Liver (tissue), 9 donors: ENCODE results near the gene ZYX. TPM values are rescaled to one million over a fixed set of nuclear protein-coding genes. Genes with fewer than 3 reads are reported as not detected.

Experiments used
- DNase-seq: peaks from one replicate; pipeline ENCODE4 v3.0.0-alpha.2; 2017; ENCODE audit warnings: low spot score
- H3K27ac ChIP-seq, 2 donors: one replicate each; pipeline ENCODE4 v1.7.0; 2013; ENCODE audit warnings: inconsistent platforms in 2 of 2, low read length in 2 of 2, control low read depth in 1 of 2, low read depth in 1 of 2, mild to moderate bottlenecking in 1 of 2
- H3K27me3 ChIP-seq, 4 donors: one replicate each; pipeline versions ENCODE4 v1.6.1 to v1.7.0; 2013; ENCODE audit warnings: low read length in 3 of 4, inconsistent platforms in 1 of 4, mild to moderate bottlenecking in 1 of 4, moderate library complexity in 1 of 4; ENCODE audit not compliant: control insufficient read depth in 4 of 4, insufficient read depth in 4 of 4
- H3K36me3 ChIP-seq, 4 donors: one replicate each; pipeline versions ENCODE4 v1.6.1 to v1.7.0; 2013; ENCODE audit warnings: low read length in 3 of 4, mild to moderate bottlenecking in 3 of 4, low read depth in 1 of 4, moderate library complexity in 1 of 4; ENCODE audit not compliant: control insufficient read depth in 4 of 4, insufficient read depth in 3 of 4
- H3K4me1 ChIP-seq, 4 donors: one replicate each; pipeline versions ENCODE4 v1.6.1 to v1.7.0; 2013; ENCODE audit warnings: low read length in 3 of 4, mild to moderate bottlenecking in 3 of 4, moderate library complexity in 1 of 4; ENCODE audit not compliant: control insufficient read depth in 4 of 4, insufficient read depth in 4 of 4
- H3K4me3 ChIP-seq, 3 donors: one replicate each; pipeline versions ENCODE4 v1.6.1 to v1.7.0; 2013; ENCODE audit warnings: low read length in 3 of 3, control low read depth in 1 of 3, low read depth in 1 of 3, mild to moderate bottlenecking in 1 of 3
- H3K9ac ChIP-seq, 2 donors: one replicate each; pipeline ENCODE4 v1.7.0; 2013; ENCODE audit warnings: low read length in 2 of 2, mild to moderate bottlenecking in 2 of 2, moderate library complexity in 2 of 2, control low read depth in 1 of 2, low read depth in 1 of 2
- H3K9me3 ChIP-seq, 4 donors: one replicate each; pipeline versions ENCODE4 v1.6.1 to v1.7.0; 2013; ENCODE audit warnings: low read length in 3 of 4; ENCODE audit not compliant: control insufficient read depth in 4 of 4
- EGR1 ChIP-seq, 2 donors: IDR thresholded peaks; 2 replicates each; pipeline ENCODE4 v1.6.1; 2016 to 2018; ENCODE audit warnings: antibody characterized with exemption in 2 of 2, low read depth in 2 of 2
- FOXA1 ChIP-seq: IDR thresholded peaks from 2 replicates; pipeline ENCODE4 v1.6.1; 2016; ENCODE audit warnings: antibody characterized with exemption
- FOXA2 ChIP-seq: IDR thresholded peaks from 2 replicates; pipeline ENCODE4 v1.6.1; 2016; ENCODE audit warnings: antibody characterized with exemption
- GABPA ChIP-seq, 2 donors: IDR thresholded peaks in 1 of 2; conservative IDR thresholded peaks in 1 of 2; 2 replicates each; pipeline ENCODE4 v1.6.1; 2016; ENCODE audit warnings: antibody characterized with exemption in 2 of 2, mild to moderate bottlenecking in 1 of 2, moderate library complexity in 1 of 2
- HNF4A ChIP-seq, 2 donors: conservative IDR thresholded peaks; 2 replicates each; pipeline ENCODE4 v1.6.1; 2016; ENCODE audit warnings: antibody characterized with exemption in 2 of 2, mild to moderate bottlenecking in 2 of 2
- HNF4G ChIP-seq: IDR thresholded peaks from 2 replicates; pipeline ENCODE4 v1.6.1; 2016; ENCODE audit warnings: antibody characterized with exemption
- JUND ChIP-seq, 2 donors: IDR thresholded peaks; 2 replicates each; pipeline ENCODE4 v1.6.1; 2016; ENCODE audit warnings: antibody characterized with exemption in 2 of 2
- NR2F2 ChIP-seq: IDR thresholded peaks from 2 replicates; pipeline ENCODE4 v1.6.1; 2016; ENCODE audit warnings: antibody characterized with exemption
- RAD21 ChIP-seq, 2 donors: IDR thresholded peaks; 2 replicates each; pipeline ENCODE4 v1.6.1; 2016; ENCODE audit warnings: antibody characterized with exemption in 2 of 2, mild to moderate bottlenecking in 2 of 2
- RXRA ChIP-seq, 2 donors: IDR thresholded peaks; 2 replicates each; pipeline ENCODE4 v1.6.1; 2017 to 2018; ENCODE audit warnings: antibody characterized with exemption in 2 of 2, mild to moderate bottlenecking in 1 of 2
- SP1 ChIP-seq: IDR thresholded peaks from 2 replicates; pipeline ENCODE4 v1.6.1; 2018; ENCODE audit warnings: antibody characterized with exemption, mild to moderate bottlenecking
- TAF1 ChIP-seq: conservative IDR thresholded peaks from 2 replicates; pipeline ENCODE4 v1.6.1; 2016; ENCODE audit warnings: antibody characterized with exemption, mild to moderate bottlenecking
- YY1 ChIP-seq: IDR thresholded peaks from 2 replicates; pipeline ENCODE4 v1.6.1; 2016; ENCODE audit warnings: antibody characterized with exemption, mild to moderate bottlenecking
- WGBS: extraction: QIAGEN DNeasy Blood & Tissue Kit; methylation state at CpG from one replicate; pipeline ENCODE4 v1.1.7; 2013; 5-methylcytosine and 5-hydroxymethylcytosine counted together
- polyA plus RNA-seq, 2 donors: library from polyadenylated mRNA; stranded (reverse) in 1 of 2; unstranded in 1 of 2; fragments of 200-250 nt in 1 of 2; fragments of >200 nt in 1 of 2; fragmentation: Nextera tagmentation in 1 of 2; extraction: Ambion mirVana in 1 of 2; gene quantifications; one replicate each; pipeline versions ENCODE4 v1.2.1 to v1.2.3, GENCODE V29; 2013 to 2015
- total RNA-seq, 2 donors: library from RNA; depleted of rRNA; stranded (reverse); fragments of >200 nt; gene quantifications; one replicate each; pipeline ENCODE4 v1.2.3, GENCODE V29; 2014
- TF ChIP-seq, protein P1 (sequence below): IDR thresholded peaks from 2 replicates; pipeline ENCODE4 v1.6.1; 2016; ENCODE audit warnings: antibody characterized with exemption
- TF ChIP-seq, protein P2 (sequence below): IDR thresholded peaks from 2 replicates; pipeline ENCODE4 v1.6.1; 2016; ENCODE audit warnings: antibody characterized with exemption
- TF ChIP-seq, protein P3 (sequence below): IDR thresholded peaks from 2 replicates; pipeline ENCODE4 v1.6.1; 2016; ENCODE audit warnings: antibody characterized with exemption, mild to moderate bottlenecking
- TF ChIP-seq, protein P4 (sequence below): IDR thresholded peaks from 2 replicates; pipeline ENCODE4 v1.6.1; 2016; ENCODE audit warnings: antibody characterized with exemption
- TF ChIP-seq, protein P5 (sequence below): fragments of 150-350 bp; IDR thresholded peaks from 2 replicates; pipeline ENCODE4 v1.5.1; 2017; ENCODE audit warnings: improper control_type of control experiment, low read depth, low read length; ENCODE audit not compliant: missing input control
- donor health status: healthy.
- donor health status: healthy.
- donor health status: healthy.
- donor health status: healthy.
- donor health status: healthy.

ZYX gene
- total and polyA plus RNA-seq, 4 donors, result 15.4 to 49.7 (median 16.5) TPM

DNA sequence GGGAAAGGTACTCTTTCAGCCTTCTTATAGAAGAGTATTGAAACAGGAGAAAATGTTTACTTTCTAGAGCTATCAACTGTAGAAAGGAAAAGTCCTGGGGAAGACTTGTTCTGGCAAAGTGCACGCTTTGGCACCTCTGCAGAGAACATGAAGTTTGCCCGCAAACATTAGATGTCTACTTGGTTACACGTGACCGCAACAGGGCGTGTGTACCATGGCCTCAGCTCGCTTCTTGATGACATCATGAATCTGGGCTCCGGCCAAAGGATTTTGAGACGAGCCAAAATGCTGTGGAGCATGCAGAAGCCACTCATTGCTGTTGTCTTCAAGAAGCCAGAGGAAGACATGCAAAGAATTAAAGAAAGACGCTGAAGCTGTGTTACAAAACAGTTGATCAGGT is 53.5 kb downstream of the ZYX start:
- Histone ChIP-seq H3K4me1 (peaks cover 8 to 42% (median 34%) of the 10 kb centered on the region in 4 donors), H3K36me3 (no peaks in the 10 kb centered on the region), H3K27me3 (no peaks in the 10 kb centered on the region), H3K9ac (no peak overlapping the region), H3K27ac (peak overlapping the region in 1 of 2 donors; percentile 33), H3K4me3 (no peak overlapping the region), H3K9me3 (no peaks in the 10 kb centered on the region)
- WGBS, result 35% methylated on average over 9 of the region's 9 CpGs
- peak; percentile 75 to 86 for TF ChIP-seq HNF4A (conservative IDR thresholded peaks at IDR 0.05)
- no peak for TF ChIP-seq TAF1
- peak; percentile 54 for TF ChIP-seq YY1
- TF ChIP-seq JUND (IDR thresholded peaks at IDR 0.05), result peak; percentile 85 to 90
- TF ChIP-seq FOXA1, result peak; percentile 72
- TF ChIP-seq HNF4G, result peak; percentile 33
- TF ChIP-seq FOXA2, result peak; percentile 70
- TF ChIP-seq, protein P1, sequence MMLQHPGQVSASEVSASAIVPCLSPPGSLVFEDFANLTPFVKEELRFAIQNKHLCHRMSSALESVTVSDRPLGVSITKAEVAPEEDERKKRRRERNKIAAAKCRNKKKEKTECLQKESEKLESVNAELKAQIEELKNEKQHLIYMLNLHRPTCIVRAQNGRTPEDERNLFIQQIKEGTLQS, result peak; percentile 27
- TF ChIP-seq RAD21 (IDR thresholded peaks at IDR 0.05), result peak in 1 of 2 donors; percentile 30
- TF ChIP-seq, protein P2, sequence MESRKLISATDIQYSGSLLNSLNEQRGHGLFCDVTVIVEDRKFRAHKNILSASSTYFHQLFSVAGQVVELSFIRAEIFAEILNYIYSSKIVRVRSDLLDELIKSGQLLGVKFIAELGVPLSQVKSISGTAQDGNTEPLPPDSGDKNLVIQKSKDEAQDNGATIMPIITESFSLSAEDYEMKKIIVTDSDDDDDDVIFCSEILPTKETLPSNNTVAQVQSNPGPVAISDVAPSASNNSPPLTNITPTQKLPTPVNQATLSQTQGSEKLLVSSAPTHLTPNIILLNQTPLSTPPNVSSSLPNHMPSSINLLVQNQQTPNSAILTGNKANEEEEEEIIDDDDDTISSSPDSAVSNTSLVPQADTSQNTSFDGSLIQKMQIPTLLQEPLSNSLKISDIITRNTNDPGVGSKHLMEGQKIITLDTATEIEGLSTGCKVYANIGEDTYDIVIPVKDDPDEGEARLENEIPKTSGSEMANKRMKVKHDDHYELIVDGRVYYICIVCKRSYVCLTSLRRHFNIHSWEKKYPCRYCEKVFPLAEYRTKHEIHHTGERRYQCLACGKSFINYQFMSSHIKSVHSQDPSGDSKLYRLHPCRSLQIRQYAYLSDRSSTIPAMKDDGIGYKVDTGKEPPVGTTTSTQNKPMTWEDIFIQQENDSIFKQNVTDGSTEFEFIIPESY, result peak; percentile 46
- TF ChIP-seq, protein P3, sequence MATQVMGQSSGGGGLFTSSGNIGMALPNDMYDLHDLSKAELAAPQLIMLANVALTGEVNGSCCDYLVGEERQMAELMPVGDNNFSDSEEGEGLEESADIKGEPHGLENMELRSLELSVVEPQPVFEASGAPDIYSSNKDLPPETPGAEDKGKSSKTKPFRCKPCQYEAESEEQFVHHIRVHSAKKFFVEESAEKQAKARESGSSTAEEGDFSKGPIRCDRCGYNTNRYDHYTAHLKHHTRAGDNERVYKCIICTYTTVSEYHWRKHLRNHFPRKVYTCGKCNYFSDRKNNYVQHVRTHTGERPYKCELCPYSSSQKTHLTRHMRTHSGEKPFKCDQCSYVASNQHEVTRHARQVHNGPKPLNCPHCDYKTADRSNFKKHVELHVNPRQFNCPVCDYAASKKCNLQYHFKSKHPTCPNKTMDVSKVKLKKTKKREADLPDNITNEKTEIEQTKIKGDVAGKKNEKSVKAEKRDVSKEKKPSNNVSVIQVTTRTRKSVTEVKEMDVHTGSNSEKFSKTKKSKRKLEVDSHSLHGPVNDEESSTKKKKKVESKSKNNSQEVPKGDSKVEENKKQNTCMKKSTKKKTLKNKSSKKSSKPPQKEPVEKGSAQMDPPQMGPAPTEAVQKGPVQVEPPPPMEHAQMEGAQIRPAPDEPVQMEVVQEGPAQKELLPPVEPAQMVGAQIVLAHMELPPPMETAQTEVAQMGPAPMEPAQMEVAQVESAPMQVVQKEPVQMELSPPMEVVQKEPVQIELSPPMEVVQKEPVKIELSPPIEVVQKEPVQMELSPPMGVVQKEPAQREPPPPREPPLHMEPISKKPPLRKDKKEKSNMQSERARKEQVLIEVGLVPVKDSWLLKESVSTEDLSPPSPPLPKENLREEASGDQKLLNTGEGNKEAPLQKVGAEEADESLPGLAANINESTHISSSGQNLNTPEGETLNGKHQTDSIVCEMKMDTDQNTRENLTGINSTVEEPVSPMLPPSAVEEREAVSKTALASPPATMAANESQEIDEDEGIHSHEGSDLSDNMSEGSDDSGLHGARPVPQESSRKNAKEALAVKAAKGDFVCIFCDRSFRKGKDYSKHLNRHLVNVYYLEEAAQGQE, result peak; percentile 50
- TF ChIP-seq, protein P4, sequence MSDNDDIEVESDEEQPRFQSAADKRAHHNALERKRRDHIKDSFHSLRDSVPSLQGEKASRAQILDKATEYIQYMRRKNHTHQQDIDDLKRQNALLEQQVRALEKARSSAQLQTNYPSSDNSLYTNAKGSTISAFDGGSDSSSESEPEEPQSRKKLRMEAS, result peak; percentile 77
- TF ChIP-seq RXRA (IDR thresholded peaks at IDR 0.05), result peak; percentile 50 to 88
- peak in 1 of 2 donors; percentile 23 for TF ChIP-seq EGR1 (IDR thresholded peaks at IDR 0.05; ENCODE audit: low read depth in 2 of 2)
- TF ChIP-seq NR2F2, result no peak
- TF ChIP-seq SP1, result peak; percentile 49
- no peak for TF ChIP-seq GABPA (IDR thresholded peaks at IDR 0.05 in 1 of 2, conservative IDR thresholded peaks at IDR 0.05 in 1 of 2)
- TF ChIP-seq, protein P5, sequence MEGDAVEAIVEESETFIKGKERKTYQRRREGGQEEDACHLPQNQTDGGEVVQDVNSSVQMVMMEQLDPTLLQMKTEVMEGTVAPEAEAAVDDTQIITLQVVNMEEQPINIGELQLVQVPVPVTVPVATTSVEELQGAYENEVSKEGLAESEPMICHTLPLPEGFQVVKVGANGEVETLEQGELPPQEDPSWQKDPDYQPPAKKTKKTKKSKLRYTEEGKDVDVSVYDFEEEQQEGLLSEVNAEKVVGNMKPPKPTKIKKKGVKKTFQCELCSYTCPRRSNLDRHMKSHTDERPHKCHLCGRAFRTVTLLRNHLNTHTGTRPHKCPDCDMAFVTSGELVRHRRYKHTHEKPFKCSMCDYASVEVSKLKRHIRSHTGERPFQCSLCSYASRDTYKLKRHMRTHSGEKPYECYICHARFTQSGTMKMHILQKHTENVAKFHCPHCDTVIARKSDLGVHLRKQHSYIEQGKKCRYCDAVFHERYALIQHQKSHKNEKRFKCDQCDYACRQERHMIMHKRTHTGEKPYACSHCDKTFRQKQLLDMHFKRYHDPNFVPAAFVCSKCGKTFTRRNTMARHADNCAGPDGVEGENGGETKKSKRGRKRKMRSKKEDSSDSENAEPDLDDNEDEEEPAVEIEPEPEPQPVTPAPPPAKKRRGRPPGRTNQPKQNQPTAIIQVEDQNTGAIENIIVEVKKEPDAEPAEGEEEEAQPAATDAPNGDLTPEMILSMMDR, result no peak
- DNase-seq, result no peak
